ENCODE measurements around the gene USP7. TPM values are rescaled to one million over a fixed set of nuclear protein-coding genes. Genes with fewer than 3 reads are reported as not detected.
A peak's percentile ranks its signal among the peaks of the same experiment; 100 is the strongest.

Gene USP7
- total RNA-seq, 1 experiment from 2014 or later = 73.8 TPM

GRCh38 chr16:8850279-8850885 is 113.3 kb downstream of the USP7 start:
- DNase-seq (peak; percentile 77), ATAC-seq (peak; percentile 88)
- peak overlapping the region; percentile 91 for H3K27ac ChIP-seq (ENCODE audit: low read length)
- H3K79me2 ChIP-seq (ENCODE audit: low read length) = 0 out of 2 replicates have a peak, but pooled peaks cover 6% of the 10 kb centered on the region
- TF ChIP-seq EZH2 (IDR thresholded peaks at IDR 0.05; ENCODE audit: low read length, unreplicated experiment) = no peak
- no peak for TF ChIP-seq CTCF (conservative IDR thresholded peaks at IDR 0.05; ENCODE audit: low read depth, low read length)
- no peaks in the 10 kb centered on the region for H4K20me1 ChIP-seq (ENCODE audit: low read length)
- no peaks in the 10 kb centered on the region for H3K9me2 ChIP-seq (replicated peaks; ENCODE audit: low read length)
- H3K4me3 ChIP-seq (ENCODE audit: low read length) = no peak overlapping the region
- no peaks in the 10 kb centered on the region for H3K9me3 ChIP-seq (ENCODE audit: low read length)
- H2AFZ ChIP-seq (ENCODE audit: low read length) = no peak overlapping the region
- peaks cover 12% of the 10 kb centered on the region; the same call in 1 of the 2 replicates for H3K36me3 ChIP-seq (ENCODE audit: low read depth, low read length)
- peak overlapping the region; percentile 56 for H3K9ac ChIP-seq (ENCODE audit: low read length)
- intact Hi-C loops (cut with micrococcal nuclease) = no loop called here
- H3K4me2 ChIP-seq (ENCODE audit: low read length) = peak overlapping the region; percentile 65
- peaks cover 28% of the 10 kb centered on the region for H3K4me1 ChIP-seq (ENCODE audit: insufficient read depth, low read length)
- peaks cover 5% of the 10 kb centered on the region for H3F3A ChIP-seq (ENCODE audit: low read length, unreplicated experiment)
- no peaks in the 10 kb centered on the region for H3K27me3 ChIP-seq (ENCODE audit: low read length)
- ChIA-PET POLR2A (ENCODE audit: unreplicated experiment) (interaction anchor here (0.6 kb wide), 1 partner anchor 155 kb away, joined by 4 read pairs; no protein-coding TSS in a partner anchor), CTCF (interaction anchor here (0.6 kb wide), 1 partner anchor 86 kb away, joined by 3 read pairs; no protein-coding TSS in a partner anchor)
- BruUV-seq (replicated peaks) = no TSS peak

- Histone ChIP-seq H3K36me3 (ENCODE audit: low read depth, low read length) (peaks cover 7% of the 10 kb centered on the region; the same call in 1 of the 2 replicates), H3K79me2 (ENCODE audit: low read length) (0 out of 2 replicates have a peak, but pooled peaks cover 6% of the 10 kb centered on the region), H3K9ac (ENCODE audit: low read length) (peak overlapping the region; percentile 56), H3F3A (ENCODE audit: low read length, unreplicated experiment) (peaks cover 5% of the 10 kb centered on the region), H3K9me3 (ENCODE audit: low read length) (no peaks in the 10 kb centered on the region), H3K27me3 (ENCODE audit: low read length) (no peaks in the 10 kb centered on the region), H3K27ac (ENCODE audit: low read length) (peak overlapping the region; percentile 91), H3K4me1 (ENCODE audit: insufficient read depth, low read length) (peaks cover 28% of the 10 kb centered on the region), H3K9me2 (replicated peaks; ENCODE audit: low read length) (no peaks in the 10 kb centered on the region), H2AFZ (ENCODE audit: low read length) (no peak overlapping the region), H3K4me3 (ENCODE audit: low read length) (no peak overlapping the region), H3K4me2 (ENCODE audit: low read length) (peak overlapping the region; percentile 65; the same call in 1 of the 2 replicates), H4K20me1 (ENCODE audit: low read length) (no peaks in the 10 kb centered on the region)
- BruUV-seq (replicated peaks) = TSS peak; percentile 6
- POLR2A ChIA-PET (ENCODE audit: unreplicated experiment) = interaction anchor here (0.6 kb wide), 2 partner anchors 11 to 154 kb away, joined by 3 to 4 read pairs; no protein-coding TSS in a partner anchor
- ATAC-seq = no peak
- intact Hi-C loops (cut with micrococcal nuclease) = no loop called here
- CTCF ChIA-PET = no interaction called here
- no peak for DNase-seq
- no peak for TF ChIP-seq EZH2 (IDR thresholded peaks at IDR 0.05; ENCODE audit: low read length, unreplicated experiment)
- TF ChIP-seq EZH2phosphoT487 (IDR thresholded peaks at IDR 0.05; ENCODE audit: borderline replicate concordance, low read length) = no peak
- TF ChIP-seq CTCF (conservative IDR thresholded peaks at IDR 0.05; ENCODE audit: low read depth, low read length) = no peak
Observed at GRCh38 chr16:8849411-8850011, 114.2 kb downstream of the USP7 start.
